HG03469 (cell line): ENCODE measurements around the gene CCR8.
"Not testable (repeated sequence)": the region's sequence is repeated elsewhere in the genome, so short reads cannot be mapped to it uniquely, and the experiment has no call there.

Experiments
- ATAC-seq: cut with Tn5 transposase; IDR thresholded peaks from one replicate; pipeline ENCODE4 v1.9.1; 2021; ENCODE audit warnings: mild to moderate bottlenecking, moderate library complexity, moderate number of reproducible peaks; ENCODE audit not compliant: unreplicated experiment

CCR8 gene

DNA sequence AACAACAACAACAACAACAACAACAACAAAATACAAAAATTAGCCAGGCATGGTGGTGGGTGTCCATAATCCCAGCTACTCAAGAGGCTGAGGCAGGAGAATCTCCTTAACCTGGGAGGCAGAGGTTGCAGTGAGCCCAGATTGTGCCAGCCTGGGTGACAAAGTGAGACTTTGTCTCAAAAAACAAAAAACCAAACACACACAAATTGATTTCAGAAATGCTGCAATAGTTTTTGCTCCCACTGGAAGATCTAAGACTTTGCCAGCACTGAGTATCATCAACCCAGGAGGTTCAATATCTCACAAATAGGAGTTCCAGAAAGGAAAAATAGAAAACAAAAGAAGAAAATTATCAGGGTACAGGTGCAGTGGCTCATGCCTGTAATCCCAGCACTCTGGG, 16.2 kb upstream of the CCR8 start:
- ATAC-seq, result no peak

DNA sequence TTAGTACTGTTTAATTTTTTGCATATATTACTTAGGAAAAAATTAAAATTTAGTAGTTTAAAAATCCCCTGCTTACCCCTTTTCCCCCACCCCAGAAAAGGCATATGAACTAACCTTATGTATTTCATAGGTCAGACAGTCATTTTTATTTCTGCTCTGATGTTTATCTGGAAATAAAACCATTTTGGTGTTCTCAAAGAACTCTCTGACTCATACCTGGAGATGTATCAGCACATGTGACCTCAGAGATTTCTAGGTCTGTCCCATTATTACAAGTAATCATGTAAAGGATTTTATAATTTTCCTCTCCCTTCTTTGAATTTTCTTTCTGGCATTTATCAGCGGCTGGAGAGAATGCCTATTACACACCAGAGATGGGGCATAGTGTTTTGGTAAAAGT, 14.1 kb upstream of the CCR8 start:
- no peak for ATAC-seq

DNA sequence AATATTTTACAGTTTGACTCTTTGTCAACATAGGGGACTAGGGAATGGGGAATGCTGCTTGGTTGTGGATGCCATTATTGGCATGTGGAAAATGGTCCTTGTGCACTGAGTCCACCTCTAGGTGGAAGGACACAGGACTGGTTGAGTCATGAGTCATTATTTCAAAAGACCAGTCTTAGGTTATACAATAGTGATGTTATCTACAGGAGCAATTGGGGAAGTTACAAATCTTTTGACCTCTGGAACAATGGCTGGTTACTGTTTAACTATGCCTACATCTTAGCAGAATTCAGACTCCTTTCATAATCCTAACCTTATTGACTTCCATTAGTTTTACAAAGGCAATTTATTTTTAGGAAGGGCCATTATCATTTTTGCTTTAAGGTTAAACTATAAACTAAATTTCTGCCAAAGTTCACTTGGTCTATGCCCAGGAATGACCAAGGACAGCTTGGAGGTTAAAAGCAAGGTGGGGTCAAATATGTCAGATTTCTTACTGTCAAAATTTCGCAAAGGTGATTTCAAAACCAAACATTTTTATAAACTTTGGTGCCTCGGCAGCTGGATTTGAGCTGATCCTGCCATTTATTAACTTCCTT, 11.8 kb upstream of the CCR8 start:
- ATAC-seq, result no peak

GRCh38 chr3:39318301-39318700, 11.2 kb upstream of the CCR8 start:
- ATAC-seq, result no peak

GRCh38 chr3:39319249-39319648, 10.3 kb upstream of the CCR8 start:
- no peak for ATAC-seq

DNA sequence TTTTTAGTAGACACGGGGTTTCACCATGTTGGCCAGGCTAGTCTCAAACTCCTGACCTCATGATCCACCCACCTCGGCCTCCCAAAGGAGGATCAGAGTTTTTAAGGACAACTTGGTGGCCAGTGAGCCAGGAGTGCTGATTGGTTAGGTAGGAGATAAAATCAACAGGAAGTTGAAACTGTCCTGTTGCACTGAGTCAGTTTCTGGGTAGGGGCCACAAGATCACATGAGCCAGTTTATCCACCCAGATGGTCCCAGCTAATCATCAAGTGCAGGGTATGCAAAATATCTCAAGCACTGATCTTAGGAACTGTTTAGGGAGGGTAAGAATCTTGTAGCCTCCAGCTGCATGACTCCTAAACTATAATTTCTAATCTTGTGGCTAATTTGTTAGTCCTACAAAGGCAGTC, 7.9 kb upstream of the CCR8 start:
- ATAC-seq, result not testable (repeated sequence)

DNA sequence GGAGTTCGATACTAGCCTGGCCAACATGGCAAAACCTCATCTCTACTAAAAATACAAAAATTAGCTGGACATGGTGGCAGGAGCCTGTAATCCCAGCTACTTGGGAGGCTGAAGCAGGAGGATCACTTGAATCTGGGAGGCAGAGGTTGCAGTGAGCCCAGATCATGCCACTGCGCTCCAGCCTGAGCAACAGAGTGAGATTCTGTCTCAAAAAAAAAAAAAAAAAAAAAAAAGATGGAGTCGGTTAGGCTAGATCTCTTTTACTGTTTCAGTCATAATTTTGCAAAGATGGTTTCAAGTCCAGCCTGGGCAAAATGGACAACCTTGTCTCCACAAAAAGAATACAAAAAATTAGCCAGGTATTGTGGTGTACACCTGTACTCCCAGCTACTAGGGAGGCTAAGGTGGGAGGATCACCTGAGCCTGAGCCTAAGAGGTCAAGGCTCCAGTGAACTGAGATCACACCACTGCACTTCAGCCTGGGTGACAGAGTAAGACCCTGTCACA, 7.2 kb upstream of the CCR8 start:
- ATAC-seq, result not testable (repeated sequence)

DNA sequence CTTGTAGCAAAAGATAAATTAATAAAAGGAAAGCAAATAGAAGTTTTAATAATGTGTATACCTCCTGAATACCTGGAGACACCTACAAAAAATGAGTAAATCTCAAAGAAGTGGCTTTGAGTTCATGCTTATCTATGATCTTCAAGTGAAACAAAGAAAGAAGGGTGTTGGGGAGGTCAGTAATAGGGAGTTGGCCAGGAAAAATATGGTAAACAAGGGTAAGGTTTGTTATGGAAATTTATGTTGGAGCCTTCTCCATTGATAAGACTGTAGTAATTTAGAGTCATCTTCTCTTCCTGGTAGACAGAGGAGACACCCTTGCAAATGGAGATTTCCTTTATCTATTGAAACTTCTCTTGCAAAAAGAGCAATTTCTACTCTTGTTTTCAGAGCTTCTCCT, 6.6 kb upstream of the CCR8 start:
- ATAC-seq, result no peak

- ATAC-seq, result no peak
These were observed 6.0 kb upstream of the CCR8 start for GRCh38 chr3:39323494-39323893.

GRCh38 chr3:39325236-39325635, 4.3 kb upstream of the CCR8 start:
- no peak for ATAC-seq

DNA sequence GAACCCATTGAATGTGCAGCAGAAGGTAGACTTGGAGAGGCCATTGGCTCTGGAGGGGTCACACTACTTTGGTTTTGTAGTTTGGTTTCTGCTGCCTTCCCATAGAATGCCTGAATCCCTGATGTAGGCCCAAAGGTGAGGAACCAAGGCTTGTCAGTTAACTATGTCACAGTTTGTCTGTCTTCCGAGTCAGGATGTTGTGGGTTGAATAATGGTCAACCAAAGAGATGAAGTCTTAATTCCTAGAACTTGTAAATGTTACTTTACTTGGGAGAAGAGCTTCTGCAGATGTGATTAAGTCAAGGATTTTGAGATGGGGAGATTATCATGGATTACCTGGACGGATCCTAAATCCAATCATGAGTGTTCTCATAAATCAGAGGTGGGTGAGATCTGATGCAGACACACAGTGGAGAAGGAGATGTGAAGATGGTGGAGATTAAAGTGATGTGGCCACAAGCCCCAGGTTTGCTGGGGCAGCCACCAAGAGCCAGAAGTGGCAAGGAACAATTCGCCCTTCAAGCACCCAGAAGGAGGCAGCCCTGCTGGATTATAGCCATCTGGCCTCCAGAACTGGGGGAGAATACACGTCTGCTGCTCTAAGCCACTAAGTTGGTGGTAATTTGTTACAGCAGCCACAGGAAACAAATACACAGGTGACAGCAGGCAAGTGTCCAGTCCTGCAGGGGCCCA, 2.3 kb upstream of the CCR8 start:
- no peak for ATAC-seq

DNA sequence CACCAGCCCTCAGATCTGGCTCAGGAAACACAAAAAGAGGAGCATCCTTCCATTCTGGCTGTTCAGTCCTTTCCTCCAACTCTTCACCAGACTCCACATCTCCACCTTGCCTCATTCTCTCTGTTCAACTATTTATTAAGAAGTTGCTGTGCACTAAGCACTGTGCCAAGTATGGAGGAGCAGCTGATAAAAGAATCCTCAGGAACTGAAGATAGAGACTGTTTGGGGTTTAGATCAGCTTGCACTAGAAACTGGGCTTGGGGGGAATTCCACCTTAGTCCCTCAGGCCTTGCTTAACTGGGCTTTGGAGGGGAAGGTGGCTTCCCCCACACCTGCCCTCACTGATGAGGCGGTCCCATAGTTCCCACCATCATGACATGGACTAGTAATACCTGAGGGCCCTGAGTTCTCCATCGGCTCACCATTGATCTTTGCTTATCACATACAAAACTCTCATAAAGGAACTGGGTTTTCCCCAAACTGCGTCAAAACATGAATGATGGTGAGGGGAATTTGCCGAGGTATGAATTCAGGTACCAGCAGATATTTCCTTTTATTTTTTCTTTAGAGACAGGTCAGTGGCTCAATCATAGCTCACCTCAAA, 1.7 kb upstream of the CCR8 start:
- peak; percentile 69 for ATAC-seq

DNA sequence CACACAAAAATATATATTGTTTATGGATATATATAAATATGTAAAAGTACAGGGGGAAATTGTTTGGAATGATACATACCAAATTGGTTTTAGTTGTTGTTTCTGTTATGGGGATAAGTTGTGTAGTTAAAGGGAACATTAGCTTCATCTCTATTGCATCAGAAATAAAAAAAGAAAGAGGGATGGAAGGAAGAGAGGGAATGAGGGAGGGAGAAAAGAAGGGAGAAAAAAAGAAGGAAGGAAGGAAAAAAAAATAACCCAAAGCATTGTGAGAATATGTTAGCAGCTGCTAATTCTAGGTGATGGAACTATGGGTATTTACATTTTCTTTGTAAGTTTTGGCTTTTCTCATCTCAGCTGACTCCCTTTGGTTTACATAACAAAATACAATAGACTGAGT, 1.3 kb downstream of the CCR8 start:
- ATAC-seq, result no peak

- ATAC-seq, result no peak
These were observed 3.0 kb downstream of the CCR8 start for GRCh38 chr3:39332525-39332924.

GRCh38 chr3:39333607-39334006, 4.1 kb downstream of the CCR8 start:
- ATAC-seq, result no peak

GRCh38 chr3:39334205-39334604, 4.7 kb downstream of the CCR8 start:
- no peak for ATAC-seq

DNA sequence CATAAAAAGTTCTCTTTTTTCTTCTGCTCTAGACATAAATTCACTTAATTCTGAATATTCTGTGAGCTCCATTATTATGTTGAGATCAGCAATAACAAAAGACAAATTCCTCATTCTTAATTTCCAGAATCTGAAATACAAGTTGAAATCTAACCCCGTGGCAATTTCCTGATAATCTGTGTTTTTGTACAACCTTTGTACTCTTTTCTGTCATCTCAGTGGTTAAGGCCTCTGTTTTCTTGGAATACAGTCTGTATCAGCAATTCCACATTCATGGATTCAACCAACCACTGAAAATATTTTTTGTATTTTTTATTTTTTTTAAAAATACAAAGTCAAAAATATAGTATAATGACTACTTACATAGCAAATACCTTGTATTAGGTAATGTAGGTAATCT, 8.7 kb downstream of the CCR8 start:
- no peak for ATAC-seq

GRCh38 chr3:39339086-39339485, 9.6 kb downstream of the CCR8 start:
- ATAC-seq, result no peak

DNA sequence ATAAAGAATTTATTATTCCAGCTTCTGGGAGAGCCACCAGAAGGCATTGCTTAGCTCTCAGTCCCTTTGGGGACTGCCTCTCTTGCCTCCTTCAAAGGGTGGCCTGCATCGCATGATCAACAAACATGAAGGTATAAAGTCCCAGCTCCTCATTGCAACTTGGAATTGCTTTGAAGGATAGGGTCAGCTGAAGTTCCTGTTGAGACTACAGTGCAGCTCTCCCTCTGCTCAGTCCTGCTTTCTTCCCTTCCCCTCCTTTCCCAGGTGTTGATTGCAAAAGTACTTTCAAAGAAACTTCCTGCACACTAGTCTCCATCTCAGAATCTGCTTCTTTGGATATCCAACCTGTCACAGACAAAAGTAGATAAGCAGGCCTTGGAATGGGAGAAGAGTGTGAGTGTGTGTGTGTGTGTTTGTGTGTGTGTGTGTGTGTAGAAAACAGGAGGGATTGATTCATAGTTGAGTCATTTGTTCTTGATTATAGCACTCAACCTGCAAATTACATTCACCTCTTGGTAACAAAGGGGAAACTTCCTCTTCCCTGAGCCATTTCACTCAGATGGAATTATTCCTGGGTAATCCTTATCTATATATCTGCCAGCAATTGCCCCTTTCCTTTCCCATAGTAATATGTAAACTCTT, 13.7 kb downstream of the CCR8 start:
- no peak for ATAC-seq

- no peak for ATAC-seq
These were observed 14.3 kb downstream of the CCR8 start for GRCh38 chr3:39343760-39344159.

DNA sequence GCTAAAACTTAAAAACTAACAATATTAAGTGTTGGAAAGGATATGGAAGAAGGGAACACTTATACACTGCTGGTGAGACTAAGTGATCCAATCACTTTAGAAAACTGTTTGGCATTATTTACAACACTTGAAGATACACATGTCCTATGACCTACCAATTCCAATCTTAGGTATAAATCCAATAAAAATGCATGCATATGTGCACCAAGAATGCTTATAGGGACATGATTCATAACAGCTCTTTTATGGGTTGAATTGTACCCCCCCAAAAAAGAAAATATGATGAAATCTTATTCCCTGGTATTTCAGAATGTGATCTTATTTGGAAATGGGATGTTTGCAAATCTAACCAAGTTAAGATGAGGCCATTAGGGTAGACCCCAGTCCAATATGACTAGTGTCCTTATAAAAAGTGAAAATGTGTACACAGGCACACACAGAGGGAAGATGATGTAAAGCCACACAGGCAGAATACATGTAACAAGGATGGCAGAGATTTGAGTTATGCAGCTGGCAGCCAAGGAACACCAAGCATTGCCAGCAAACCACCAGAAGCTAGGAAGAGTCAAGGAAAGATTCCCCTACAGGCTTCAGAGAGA, 15.3 kb downstream of the CCR8 start:
- no peak for ATAC-seq
